HG02973 (cell line): ENCODE measurements around the gene ARPC1A.
"Not testable (repeated sequence)": the region's sequence is repeated elsewhere in the genome, so short reads cannot be mapped to it uniquely, and the experiment has no call there.

ENCODE experiments used
- ATAC-seq: cut with Tn5 transposase; IDR thresholded peaks from one replicate; pipeline ENCODE4 v1.9.1; 2021; ENCODE audit warnings: moderate library complexity; ENCODE audit not compliant: unreplicated experiment

Gene ARPC1A

GRCh38 chr7:99407872-99408378 lies 82.2 kb downstream of the ARPC1A start:
- peak; percentile 9 for ATAC-seq

- ATAC-seq: peak; percentile 73
Observed at GRCh38 chr7:99408379-99409191, 82.9 kb downstream of the ARPC1A start, which contains the start of the genes BUD31 and PDAP1. Gene BUD31, plus strand, starts transcription at chr7:99408969. Its CDS starts 2,124 bp downstream, at chr7:99411093. Gene PDAP1, minus strand, starts transcription at chr7:99408597. Its CDS starts 49 bp downstream, at chr7:99408548.

DNA sequence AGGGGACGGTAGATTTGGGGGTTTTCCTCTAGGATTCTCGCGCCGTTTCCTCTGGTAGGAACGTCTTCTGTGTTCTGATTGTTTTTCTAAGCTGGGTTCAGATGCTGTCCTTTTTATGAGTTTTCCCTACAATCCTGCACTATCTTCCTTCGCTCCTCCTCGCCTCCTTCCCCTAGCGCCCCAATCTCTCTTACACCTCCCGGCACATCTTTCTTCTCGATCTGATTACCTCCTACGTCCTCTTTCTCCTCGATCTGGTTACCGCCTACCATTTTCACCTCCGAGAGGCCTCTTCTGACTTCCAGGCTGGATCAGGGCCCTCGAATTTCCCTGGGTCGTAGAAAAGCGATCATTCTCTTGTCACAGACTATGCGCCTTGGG lies 83.5 kb downstream of the ARPC1A start:
- ATAC-seq: peak; percentile 10

- no peak for ATAC-seq
Observed at GRCh38 chr7:99409806-99410205, 84.1 kb downstream of the ARPC1A start.

DNA sequence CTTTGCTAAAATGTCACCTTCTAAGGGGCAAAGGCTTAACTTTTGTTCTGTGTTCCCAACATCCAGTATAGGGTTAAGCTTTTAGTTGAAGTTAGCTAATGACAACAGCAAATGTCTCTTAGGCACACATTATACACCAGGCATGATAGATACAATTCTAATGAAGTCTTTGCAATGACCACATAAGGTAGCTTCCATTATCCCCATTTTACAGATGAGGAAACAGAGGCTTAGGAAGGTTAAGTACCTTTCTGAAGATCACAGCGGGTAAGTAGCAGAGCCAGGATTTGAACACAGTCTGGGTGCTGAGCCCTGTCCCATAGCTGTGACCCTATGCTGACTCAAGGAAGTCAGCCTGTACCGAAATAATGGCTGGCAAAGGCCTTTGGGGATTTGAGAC lies 84.9 kb downstream of the ARPC1A start:
- ATAC-seq: no peak

DNA sequence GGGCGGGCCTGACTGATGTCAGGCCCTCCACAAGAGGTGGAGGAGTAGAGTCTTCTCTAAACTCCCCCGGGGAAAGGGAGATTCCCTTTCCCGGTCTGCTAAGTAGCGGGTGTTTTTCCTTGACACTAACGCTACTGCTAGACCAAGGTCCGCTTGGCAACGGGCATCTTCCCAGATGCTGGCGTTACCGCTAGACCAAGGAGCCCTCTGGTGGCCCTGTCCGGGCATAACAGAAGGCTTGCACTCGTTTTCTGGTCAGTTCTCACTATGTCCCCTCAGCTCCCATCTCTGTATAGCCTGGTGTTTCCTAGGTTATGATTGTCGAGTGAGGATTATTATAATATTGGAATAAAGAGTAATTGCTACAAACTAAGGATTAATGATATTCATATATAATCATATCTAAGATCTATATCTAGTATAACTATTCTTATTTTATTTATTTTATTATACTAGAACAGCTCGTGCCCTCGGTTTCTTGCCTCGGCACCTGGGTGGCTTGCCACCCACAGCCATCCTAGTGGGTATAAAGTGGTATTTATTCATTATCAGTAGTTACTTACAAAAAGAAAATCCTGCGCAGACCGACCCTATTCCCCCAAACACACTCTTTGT lies 89.9 kb downstream of the ARPC1A start:
- not testable (repeated sequence) for ATAC-seq
